HL-60/S4 (cell line): ENCODE results near the gene LHB.

Source experiments
- in situ Hi-C: fragments of 300-500 bp; cut with MboI; formaldehyde crosslinking; loops from 2 replicates; pipeline ENCODE4 v1.14.3; 2022; ENCODE audit warnings: low sequenced_read_pairs

LHB gene

DNA sequence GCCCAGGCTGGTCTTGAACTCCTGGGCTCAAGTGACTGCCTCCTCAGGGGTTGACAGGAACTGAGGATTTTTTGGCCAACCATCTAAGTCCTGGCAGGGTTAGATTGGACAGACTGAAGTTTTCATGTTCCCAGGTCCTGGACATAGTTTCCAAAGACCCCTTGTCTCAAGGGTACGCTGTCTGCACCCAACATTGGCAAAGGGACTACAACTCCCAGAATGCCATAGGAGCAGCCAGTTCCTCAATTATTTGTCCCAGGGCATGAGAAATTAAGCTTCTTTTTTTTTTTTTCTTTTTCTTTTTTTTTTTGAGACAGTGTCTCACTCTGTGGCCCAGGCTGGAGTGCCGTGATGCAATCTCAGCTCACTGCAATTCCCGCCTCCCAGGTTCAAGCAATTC, 30.7 kb downstream of the LHB start:
- in situ Hi-C loops = no loop called here

DNA sequence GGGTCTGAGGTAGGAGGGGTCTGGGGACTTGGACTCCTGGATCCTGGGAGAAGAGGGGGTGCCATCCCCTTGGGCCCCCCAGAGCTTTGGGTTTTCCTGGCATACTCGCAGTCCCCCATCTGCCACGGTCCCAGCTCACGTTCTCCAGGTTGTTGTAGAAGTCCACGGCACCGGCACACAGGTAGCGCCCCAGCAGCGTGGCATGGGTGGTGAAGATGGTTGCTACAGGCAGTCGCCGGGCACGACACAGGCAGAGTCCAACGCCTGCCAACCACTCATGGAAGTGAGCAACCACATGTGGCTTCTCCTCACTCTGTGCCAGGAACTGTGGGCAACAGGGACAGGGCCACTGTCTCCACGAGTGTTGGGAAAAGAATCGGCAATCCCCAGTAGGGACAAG, 31.2 kb downstream of the LHB start:
- in situ Hi-C loops = no loop called here

DNA sequence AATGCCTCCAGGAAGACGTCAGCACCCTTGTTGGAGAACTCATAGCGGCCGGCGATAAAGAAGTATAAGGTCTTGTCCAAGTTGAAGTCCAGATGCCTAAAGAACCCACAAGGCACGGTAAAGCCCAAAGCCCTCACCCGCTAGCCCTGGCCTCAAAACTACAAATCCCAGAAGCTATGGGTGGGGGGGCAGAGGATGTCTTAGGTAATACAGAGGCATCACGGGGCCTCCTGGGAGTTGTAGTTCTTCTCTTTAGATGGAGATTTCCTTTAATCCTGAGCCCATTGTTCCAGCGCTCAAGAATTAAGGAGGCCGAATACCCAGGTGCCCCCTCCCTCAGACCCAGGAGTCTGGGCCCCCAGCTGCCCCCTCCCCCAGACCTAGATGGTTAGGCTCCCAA, 34.6 kb downstream of the LHB start:
- in situ Hi-C loops = no loop called here

GRCh38 chr19:48977061-48977460, 39.8 kb downstream of the LHB start:
- in situ Hi-C loops = no loop called here

DNA sequence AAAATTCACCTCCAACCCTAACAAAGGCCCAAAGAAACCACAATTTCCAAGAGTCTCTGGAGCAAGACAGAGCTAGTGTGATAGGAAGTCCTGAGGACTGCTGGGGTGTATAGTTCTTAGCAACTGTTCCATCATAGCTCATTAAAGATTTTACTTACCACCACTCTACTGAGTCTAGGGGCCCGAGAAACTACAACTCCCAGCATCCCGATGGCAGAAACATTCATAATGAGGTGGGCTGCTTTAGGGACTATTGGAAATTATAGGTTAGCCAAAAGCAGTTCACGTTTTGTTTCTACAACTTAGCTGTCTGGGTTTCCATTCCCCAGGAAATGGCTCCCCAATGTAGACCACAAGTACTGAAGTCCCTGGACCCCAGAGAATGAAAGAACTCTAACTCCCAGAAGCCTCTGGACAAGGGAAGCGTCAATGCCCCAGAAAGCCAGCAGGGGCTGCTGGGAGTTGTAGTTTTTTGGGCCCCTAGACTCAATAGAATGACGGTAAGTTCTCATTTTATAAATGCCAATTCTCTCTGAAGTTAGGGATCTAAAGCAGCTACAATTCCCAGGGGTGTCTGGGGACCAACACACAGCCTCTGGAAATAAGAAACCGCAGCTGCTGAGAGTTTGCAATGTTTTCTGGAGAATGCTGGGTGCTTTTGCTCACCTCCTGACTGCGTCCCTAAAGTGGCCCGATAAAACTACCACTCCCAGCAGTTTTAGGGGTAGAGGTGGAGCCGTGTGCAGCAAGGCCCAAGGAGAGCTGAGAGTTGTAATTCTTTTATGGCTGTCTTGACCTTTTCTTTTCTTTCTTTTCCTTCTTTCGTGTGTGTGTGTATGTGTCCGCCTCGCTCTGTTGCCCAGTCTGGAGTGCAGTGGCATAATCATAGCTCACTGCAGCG, 40.7 kb downstream of the LHB start:
- in situ Hi-C loops = no loop called here

DNA sequence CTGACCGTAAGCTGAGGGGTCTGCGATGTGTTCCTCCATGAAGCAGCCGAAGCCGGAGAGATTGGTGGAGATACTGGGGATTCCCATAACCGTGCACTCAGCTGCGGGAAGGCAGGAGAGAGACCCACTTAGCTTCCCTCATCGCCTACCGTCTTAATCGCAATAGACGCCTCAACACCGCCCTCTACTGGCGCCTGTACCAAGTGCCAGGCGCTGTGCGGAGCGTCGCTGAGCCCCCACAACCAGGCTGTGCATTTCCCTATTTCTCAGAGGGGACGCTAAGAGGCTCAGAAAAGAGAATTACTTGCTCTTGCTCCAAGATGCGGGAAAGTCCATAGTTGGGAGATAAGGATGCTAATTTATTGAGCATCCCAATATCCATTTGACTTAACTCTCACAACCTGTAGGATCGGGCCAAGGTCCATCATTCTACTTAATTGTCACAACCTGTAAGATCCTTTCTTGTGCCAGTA, 45.9 kb downstream of the LHB start:
- in situ Hi-C loops = loop anchor here (5.0 kb wide), 1 partner anchor 179 kb away; no protein-coding TSS in a partner anchor

- in situ Hi-C loops = loop anchor here (5.0 kb wide), 1 partner anchor 178 kb away; no protein-coding TSS in a partner anchor
Observed at GRCh38 chr19:48970139-48970766, 46.6 kb downstream of the LHB start.

GRCh38 chr19:48969276-48970138, 47.4 kb downstream of the LHB start:
- in situ Hi-C loops = loop anchor here (5.0 kb wide), 1 partner anchor 177 kb away; no protein-coding TSS in a partner anchor

DNA sequence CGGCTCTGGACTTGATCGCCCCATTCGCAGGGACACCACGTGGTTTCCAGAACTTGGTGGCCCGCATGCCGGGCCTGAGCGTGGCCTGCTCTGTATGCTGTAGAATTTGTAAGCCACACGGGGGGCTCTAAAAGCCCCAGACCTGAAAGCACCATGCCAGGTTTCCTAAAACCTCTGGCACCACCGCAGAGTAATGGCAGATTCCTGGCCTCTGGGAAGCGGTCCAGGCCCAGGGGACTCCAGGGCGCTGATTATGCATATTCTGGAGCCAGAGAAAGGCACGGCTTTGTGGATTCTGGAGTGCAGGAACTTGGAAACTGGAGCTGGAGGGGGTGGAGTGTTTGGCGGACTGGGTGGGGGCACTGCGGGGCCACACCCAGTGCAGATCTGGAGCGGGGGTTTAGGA, 48.1 kb downstream of the LHB start:
- in situ Hi-C loops = no loop called here

- in situ Hi-C loops = no loop called here
Observed at GRCh38 chr19:48968179-48968661, 48.7 kb downstream of the LHB start.

- in situ Hi-C loops = no loop called here
Observed at GRCh38 chr19:48967346-48968178, 49.3 kb downstream of the LHB start.

DNA sequence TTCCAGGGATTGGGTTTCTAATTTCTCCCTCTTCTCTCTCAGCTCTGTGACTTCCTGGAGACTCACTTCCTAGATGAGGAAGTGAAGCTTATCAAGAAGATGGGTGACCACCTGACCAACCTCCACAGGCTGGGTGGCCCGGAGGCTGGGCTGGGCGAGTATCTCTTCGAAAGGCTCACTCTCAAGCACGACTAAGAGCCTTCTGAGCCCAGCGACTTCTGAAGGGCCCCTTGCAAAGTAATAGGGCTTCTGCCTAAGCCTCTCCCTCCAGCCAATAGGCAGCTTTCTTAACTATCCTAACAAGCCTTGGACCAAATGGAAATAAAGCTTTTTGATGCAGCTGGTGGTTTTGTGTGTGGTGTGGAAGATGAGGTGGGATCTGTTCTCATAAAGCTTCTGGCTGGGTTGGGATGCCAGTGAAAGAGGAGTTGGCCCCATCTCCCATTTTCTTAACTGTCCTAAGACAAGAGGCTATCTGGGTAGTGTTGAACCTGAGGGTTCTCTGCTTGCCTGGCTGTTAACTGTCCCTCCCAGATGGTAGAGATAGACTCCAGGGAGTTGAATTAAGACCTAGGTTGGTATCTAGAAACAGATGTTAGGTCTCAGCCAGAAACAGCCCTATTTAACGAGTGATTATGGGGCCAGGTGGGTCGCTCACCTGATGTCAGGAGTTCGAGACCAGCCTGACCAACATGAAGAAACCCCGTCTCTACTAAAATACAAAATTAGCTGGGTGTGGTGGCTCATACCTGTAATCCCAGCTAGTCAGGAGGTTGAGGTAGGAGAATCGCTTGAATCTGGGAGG, 50.1 kb downstream of the LHB start:
- in situ Hi-C loops = no loop called here
